ENCODE measurements around the gene ZC3H6.
"Not testable (repeated sequence)": the region's sequence is repeated elsewhere in the genome, so short reads cannot be mapped to it uniquely, and the experiment has no call there.

Gene ZC3H6

DNA sequence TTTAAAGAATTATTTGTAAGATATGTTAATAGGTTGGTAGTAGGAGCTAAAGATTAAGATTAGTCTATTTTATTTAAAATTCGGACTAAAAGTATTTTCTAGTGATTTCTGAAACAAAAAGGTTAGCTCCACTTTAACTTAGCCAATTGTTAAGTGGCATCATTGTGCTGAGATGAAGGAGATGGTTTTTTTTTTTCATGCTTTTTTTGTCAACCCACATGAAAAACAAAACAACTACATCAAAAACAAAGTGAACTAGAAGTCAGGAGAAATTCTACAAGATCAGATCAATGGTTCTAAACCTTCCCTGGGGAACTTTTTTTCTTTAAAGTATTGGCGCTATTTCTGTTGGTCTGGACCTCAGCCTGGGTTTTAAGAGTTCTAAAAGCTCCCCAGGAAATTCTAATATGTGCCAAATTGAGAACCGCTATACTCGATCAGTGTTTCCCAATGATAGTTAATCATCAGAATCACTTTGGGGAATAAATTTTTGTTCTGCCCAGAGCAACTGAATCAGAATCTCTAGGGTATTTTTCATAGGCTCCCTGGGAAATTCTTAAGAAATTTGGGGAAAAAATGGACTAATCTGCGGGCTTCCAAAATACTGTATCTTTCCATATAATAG, 2.3 kb downstream of the ZC3H6 start:
- DNase-seq (ENCODE audit: low read depth in 2 of 2): no peak

GRCh38 chr2:112282066-112282465, 6.7 kb downstream of the ZC3H6 start:
- DNase-seq (ENCODE audit: low read depth in 2 of 2): not testable (repeated sequence)

DNA sequence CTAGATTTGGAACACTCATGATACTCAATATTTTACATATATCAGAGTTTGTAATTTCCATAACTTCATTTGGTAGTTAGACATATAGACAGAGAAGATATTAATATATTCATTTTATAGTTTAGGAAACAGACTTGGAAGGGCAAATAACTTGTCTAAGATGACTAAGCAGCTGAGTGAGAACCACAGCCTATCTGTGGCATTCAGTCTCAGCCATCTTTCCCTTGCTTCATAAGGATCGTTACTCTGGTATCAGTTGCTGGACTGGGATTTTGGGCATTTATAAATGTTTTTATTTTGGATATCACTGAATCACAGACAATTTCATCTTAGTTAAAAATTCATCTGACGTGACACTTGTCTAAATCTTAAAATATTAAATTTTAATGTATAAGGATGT, 8.1 kb downstream of the ZC3H6 start:
- not testable (repeated sequence) for DNase-seq (ENCODE audit: low read depth in 2 of 2)

DNA sequence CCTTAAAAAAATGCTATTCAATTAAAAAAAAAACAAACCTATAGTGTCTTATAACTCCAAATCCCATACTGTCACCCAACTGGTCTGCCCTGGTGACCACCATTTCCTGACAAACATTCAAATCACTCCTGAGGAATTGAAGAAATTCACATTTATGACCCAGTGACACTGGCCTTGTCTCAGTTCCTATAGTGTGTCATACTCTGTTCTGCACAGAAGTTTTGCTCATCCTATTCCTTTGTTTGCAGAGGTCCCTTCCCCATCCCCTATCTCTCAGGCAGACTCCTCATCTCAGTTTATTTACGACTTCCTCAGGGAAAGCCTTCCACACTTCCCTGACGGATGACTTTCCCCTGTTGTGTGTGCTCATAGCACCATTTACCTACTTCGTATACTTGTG, 14.7 kb downstream of the ZC3H6 start:
- no peak for DNase-seq (ENCODE audit: low read depth in 2 of 2)

GRCh38 chr2:112290648-112291047, 15.3 kb downstream of the ZC3H6 start:
- no peak for DNase-seq (ENCODE audit: low read depth in 2 of 2)

- no peak for DNase-seq (ENCODE audit: low read depth in 2 of 2)
Measured at GRCh38 chr2:112293636-112294401, 18.4 kb downstream of the ZC3H6 start.

DNA sequence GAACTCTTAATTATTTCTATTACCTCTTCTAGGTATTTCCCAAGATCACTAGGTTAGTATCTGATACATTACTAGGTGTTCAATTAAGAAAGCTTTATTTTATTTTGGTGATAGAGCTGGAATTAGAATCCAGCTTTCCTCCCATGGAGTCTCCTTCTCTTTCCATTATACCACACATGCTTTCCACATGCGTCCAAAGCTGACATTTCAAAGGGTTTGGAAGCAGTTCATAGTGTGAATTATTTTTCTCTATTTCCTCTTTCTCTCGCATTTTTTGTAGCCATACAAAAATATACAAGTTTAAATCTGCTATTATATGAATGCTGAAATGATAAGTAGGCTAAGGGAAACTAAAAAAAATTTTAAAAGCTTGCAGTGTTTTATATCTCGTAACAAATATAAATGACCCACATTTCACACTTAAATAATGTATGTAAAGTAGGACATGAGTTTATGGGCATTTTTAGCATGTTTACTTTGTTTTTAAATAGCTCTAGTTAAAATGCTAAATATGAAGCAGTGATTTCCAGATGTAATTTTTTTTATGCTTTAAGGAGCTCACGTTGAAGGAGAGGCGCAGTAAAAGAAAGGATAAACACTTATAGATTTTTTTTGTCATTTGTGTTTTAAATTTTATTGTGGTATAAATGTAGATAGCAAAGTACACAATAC, 20.1 kb downstream of the ZC3H6 start:
- no peak for DNase-seq (ENCODE audit: low read depth in 2 of 2)

DNA sequence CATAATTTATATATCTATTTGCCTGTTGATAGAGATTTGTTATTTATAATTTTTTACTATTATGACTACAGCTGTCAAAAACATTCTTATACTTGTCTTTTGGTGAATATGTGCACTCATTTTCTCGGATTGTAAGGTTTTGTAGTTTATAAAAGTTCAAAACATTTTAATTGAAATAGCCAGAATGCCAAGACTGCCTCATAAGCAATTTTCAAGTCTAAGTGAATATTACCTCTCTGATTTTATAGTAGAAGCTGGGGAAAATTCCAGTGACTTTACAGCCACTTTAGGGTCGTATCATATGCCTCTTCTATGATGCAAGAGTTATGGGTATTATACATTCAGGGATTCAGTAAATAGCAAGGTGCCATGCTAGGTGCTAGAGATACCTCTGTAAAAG, 21.0 kb downstream of the ZC3H6 start:
- no peak for DNase-seq (ENCODE audit: low read depth in 2 of 2)

DNA sequence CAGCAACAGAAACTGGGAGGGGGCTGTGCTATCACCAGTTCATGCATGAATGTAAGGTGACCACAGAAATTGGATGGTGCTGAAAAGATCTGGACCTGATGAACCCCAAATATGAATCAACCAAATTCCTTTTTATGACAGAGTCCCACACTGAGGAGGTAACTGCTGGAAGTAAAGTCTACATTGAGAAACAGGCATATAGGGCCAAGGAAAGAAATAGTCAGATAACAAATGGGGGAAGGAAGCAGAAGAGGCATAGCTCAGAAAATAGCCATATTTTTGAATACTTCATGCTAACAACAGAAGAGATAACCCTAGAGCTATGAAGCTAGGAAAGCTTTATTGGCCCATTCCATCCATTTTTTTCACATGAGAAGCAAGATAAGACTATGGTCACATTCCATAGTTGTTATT, 25.8 kb downstream of the ZC3H6 start:
- DNase-seq (ENCODE audit: low read depth in 2 of 2): no peak

DNA sequence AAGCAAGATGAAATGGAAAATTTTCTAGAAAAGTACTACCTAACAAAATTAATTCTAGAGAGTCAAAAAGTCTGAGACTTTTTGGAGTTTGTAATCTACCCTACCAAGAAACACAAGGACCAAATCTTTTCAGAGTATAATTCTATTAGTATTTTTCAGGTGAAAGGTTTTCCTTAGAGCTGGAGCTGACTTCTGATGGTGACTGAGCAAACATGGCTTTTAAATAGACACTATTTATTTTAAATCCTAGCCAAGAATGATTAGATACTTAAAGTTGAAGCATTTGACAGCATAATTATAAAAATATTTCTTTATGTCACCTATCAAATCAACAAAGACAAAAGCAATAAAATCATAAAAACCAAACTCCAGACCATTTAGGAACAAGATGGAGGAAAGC, 26.6 kb downstream of the ZC3H6 start:
- DNase-seq (ENCODE audit: low read depth in 2 of 2): no peak

DNA sequence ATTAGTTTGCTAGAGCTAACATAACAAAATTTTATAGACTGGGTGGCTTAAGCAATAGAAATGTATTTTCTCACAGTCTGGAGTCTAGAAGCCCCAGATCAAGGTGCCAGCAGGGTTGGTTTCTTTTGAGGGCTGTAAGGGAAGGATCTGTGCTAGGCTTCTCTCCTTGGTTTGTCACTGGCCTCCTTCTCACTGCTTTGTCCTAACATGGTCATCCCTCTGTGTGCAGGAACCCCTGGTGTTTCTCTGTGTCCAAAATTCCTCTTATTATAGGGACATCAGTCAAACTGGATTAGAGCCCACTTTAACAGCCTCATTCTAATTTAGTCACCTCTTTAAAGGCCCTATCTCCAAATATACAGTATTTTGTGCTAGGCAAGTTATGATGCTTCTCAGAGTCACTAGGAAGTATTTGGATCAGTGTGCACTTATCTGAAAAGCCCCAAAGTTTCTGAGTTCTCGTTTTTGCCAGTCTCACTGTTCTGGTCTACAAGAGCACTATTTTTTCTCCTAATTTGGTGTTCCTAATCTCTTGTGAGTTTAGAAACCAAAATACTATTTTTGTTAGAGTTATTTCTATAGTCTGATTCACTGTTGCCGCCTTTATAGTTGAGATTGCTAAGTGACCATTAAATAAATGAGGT, 29.0 kb downstream of the ZC3H6 start:
- no peak for DNase-seq (ENCODE audit: low read depth in 2 of 2)

GRCh38 chr2:112305132-112305531, 29.7 kb downstream of the ZC3H6 start:
- no peak for DNase-seq (ENCODE audit: low read depth in 2 of 2)

- DNase-seq (ENCODE audit: low read depth in 2 of 2): no peak
Measured at GRCh38 chr2:112310906-112311305, 35.5 kb downstream of the ZC3H6 start.

- no peak for DNase-seq (ENCODE audit: low read depth in 2 of 2)
Measured at GRCh38 chr2:112311932-112312331, 36.5 kb downstream of the ZC3H6 start.

DNA sequence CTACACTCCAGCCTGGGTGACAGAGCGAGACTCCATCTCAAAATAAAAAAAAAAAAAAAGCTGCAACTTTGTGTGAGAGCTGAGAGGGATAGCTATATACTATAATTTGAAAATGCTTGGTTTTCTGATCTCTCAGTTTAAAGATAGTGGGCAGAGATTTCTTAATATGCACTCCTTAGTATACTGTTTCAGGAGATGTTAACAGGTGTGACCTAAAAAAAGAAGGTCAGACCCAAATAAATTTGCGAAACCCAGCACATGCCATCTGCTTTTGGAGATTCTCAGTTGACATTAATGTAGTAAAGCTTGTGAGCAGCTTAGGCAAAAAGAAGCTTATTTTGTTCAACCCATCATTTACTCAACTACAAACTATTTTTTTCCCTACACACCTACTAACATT, 37.4 kb downstream of the ZC3H6 start:
- DNase-seq (ENCODE audit: low read depth in 2 of 2): no peak

- DNase-seq (ENCODE audit: low read depth in 2 of 2): no peak
Measured at GRCh38 chr2:112314856-112315255, 39.5 kb downstream of the ZC3H6 start.

DNA sequence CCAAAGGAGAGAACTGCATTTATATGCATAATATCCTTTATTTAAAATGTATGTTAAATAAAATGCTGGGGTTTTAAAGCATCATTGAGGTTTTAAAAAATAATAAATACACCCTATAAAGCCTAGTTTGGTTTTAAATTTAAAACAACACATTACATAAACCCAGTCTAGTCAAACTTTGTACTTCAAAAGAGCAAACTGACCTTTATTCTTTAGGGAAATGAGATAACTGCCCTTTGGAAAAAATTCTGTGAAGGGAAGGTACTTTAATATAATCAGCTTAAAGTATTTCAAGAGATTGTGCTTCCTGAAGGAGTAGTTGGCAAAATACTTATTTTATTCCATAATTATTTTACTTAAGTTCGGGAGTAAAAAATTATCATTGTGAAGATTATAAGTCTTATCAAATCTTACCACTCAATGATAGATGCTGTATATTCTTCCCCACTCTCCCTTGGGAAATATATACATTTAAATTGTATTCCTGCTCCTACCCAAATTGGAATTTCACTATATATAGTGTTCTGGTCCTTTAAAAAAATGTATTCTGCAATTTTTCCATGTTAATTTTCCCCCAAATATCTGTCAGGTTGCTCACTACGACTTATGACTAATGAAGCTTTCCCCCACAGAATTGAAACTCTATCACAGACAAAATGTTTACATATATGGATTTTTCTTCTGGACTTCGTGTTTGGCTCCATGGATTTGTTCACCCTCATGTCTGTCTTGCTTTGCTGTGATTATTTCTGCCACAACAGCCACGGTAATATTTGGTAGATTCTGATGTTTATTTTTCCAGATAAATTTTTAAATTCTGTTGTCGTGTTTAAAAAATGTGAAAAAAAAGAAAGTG, 42.1 kb downstream of the ZC3H6 start:
- no peak for DNase-seq (ENCODE audit: low read depth in 2 of 2)

DNA sequence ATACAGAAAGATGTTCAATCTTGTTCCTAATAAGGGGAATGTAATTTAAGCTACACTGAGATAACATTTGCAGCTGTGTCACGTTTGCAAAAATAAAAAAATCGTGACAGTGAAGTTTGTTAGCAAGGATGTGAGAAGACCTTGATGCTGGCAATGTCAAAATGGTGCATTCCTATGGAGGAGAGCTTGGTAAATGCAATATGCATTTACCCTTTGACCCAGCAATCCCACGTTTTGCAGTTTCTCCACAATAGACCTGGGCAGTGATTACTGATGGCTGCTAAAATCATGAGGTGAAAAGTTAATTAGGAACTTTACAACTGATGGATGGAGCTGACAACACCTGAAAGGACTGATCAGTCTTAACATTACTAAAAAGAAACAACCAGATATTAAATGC, 43.1 kb downstream of the ZC3H6 start:
- no peak for DNase-seq (ENCODE audit: low read depth in 2 of 2)

GRCh38 chr2:112321375-112322320, 46.3 kb downstream of the ZC3H6 start:
- no peak for DNase-seq (ENCODE audit: low read depth in 2 of 2)

GRCh38 chr2:112322919-112323318, 47.5 kb downstream of the ZC3H6 start:
- no peak for DNase-seq (ENCODE audit: low read depth in 2 of 2)

Measured in stimulated activated CD8-positive, alpha-beta memory T cell treated with anti-CD3 and anti-CD28 coated beads, Interleukin-2, amount 100 ng/mL, for 1 hour (primary cell).